WI38 (cell line): ENCODE data around the gene EIF3K.
A peak's percentile ranks its signal among the peaks of the same experiment; 100 is the strongest.

Experiments used
- H3K4me3 ChIP-seq: 2 replicates; pipeline ENCODE4 v1.5.1; 2011; ENCODE audit warnings: low read depth, mild to moderate bottlenecking, control low read depth, low read length
- CTCF ChIP-seq: IDR thresholded peaks from 2 replicates; pipeline ENCODE4 v1.5.1; 2012; ENCODE audit warnings: low read depth, mild to moderate bottlenecking, control low read depth, low read length

The EIF3K gene

DNA sequence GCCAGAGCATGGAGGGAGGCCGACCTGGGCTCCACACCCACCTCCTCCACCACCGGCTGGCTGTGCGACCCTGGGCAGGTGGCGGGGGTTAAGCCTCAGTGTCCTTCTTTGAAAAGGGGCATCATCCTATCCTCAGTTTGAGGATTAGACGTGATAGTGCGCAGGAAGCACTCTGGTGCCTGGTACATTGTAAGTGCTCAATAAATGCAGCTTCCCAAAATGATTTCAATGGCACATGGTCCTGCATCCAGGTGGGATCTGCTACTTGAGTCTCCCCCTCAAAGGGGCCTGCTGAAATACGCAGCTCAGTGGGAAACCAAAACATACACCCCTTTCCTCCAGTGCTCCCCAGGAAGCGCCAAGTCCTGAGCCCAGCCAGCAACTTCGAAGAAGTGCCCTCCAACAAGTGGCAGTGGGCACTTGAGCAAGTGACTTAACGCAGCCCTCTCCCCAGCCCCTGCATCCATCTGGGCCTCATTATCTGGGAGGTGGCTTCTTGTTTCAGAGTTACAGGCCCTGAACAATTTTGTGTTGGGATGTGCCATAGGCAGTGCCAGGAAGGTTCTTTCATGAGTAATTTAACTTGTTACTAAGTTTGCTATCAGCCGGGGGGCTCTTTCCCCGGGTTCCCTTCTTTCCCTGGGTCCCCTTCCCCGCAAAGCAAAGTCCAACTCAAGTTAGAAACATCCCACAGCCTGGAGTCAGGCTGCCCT lies 46.4 kb downstream of the EIF3K start:
- no peak overlapping the region for H3K4me3 ChIP-seq
- no peak for TF ChIP-seq CTCF

DNA sequence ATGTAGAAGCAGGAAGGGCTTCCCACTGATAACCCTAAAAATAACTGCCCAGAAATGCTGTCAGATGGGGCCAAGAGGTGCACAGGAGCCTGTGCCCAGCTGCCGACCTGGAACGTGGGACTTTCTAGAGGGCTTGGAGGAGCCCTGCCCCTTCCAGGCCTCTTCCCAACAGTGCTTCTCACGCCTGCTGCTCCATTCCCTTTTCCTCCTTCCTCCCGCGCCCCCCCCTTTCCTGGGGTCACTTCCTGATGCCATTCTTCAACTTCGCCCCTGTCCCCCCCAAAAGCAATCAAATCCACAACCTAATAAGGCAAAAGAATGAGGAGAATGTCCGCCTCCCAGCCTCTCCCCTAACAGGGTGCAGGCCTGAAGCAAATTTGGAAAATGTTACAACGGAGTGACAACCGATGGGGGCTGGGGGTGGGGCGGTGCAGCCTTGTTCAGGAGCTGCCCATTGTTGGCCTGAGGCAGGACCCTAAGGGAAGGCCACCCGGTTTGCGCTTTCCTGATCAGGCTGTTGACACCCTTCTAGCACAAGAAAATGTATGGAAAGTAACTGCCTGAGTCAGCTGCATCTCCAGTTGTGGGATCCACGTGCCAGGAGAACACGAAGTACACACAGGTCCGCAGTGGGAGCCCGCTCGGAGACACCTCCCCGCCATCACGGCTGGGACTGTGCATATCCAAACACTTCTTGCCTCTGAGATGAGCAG lies 47.1 kb downstream of the EIF3K start:
- no peak for TF ChIP-seq CTCF
- peak overlapping the region; percentile 22 for H3K4me3 ChIP-seq

DNA sequence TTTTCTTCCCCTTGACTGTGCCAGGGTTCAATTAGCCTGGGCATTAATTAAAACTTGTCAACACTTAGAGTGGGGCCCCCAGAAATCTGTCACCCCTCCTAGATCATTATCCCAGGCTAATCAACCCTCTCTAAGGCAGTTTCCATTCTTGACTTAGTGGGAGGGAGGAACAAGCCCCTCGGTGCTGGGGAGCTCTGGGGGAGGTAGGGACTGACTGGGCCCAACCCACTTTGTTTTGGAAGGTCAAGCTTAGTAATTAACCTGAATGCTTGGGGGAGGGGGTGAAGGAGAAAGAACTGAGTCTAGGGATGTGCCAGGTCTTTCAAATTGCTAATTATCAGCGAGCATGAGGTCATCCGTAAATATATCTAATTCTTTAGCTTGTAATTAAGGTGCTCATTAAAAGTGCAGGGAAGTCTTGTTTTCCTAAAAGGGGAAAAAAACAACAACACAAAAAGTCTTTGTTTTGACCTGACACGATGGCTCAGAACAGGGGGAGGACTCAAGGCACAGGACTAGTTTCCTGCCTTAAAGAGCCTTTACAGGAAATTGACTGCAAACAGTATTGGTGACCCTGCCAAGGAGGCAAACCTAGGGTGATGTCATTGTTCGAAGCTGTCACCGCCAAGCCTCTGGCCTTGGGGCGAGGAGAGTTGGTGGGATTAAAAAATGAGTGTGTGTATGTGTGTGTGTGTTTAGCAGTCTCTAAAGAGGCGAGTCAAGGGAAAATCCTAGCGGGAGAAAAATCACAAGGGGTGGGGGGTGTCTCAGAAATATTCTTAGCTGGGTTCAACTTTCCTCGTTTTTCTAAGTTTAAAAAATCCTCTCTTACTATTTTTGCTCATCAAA lies 47.9 kb downstream of the EIF3K start:
- no peak for TF ChIP-seq CTCF
- peak overlapping the region; percentile 22 for H3K4me3 ChIP-seq

- peak overlapping the region; percentile 22 for H3K4me3 ChIP-seq
- no peak for TF ChIP-seq CTCF
Observed at GRCh38 chr19:38667661-38668171, 48.7 kb downstream of the EIF3K start.

GRCh38 chr19:38669552-38669951 lies 50.6 kb downstream of the EIF3K start:
- no peak for TF ChIP-seq CTCF
- H3K4me3 ChIP-seq, result no peak overlapping the region

DNA sequence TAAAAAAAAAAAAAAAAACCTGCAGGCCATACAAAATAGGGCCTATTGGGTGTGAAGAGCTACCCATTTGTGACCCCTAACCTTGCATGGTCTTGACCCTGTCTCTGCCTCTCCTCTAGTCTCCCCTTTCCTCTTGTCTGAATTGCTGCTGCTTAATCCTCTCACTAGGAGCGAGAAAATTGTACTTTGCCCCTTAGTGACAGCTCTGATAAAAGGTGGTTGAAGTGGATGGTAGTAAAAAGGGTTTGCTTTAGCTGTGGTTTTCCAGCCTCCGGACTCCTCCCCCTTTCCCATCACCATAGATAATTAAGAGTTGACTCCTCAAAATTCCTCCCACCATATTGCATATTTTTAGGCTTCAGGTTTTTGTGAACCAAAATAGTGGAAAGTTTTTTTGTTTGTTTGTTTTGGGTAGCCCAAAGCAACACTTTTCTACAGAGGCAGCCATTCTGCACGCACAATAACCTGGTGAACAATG lies 52.0 kb downstream of the EIF3K start:
- no peak for TF ChIP-seq CTCF
- no peak overlapping the region for H3K4me3 ChIP-seq
